H54 (cell line): ENCODE measurements around the gene CAMTA1.

Experiments used
- DNase-seq: peaks from one replicate; pipeline ENCODE4 v3.0.0; 2011; ENCODE audit warnings: low spot score, mixed read lengths; ENCODE audit not compliant: insufficient read length
- FAIRE-seq: peaks from 3 replicates; lab custom pipeline; 2011; peaks lifted over from hg19 to GRCh38; lab: Jason Lieb, UNC
- POLR2A ChIP-seq: IDR thresholded peaks from 2 replicates; pipeline ENCODE4 v1.6.1; 2011; ENCODE audit warnings: low read depth, mild to moderate bottlenecking, low read length

CAMTA1 gene

DNA sequence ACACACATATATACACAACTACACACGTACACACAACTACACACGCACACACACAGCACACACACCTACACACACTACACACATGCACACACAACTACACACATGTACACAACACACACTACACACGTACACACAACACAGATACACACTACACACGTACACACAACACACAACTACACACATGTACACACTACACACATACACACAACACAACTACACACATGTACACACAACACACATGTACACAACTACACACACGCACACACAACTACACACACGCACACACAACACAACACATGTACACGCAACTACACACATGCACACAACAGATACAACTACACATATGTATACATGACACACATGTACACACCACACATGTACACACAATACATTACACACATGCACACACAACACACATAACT lies 318.1 kb downstream of the CAMTA1 start:
- no peak for TF ChIP-seq POLR2A
- DNase-seq: no peak
- FAIRE-seq: no peak

DNA sequence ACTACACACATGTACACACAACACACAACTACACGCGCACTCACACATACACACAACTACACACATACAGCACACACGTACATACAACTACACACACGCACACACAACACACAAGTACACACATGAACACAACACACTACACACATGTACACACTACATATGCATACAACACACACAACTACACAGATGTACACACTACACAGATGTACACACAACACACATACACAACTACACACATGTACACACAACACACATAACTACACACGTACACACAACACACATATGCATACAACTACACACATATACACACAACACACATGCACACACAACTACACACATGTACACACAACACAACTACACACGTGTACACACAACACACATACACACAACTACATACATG lies 318.6 kb downstream of the CAMTA1 start:
- FAIRE-seq (no peak), DNase-seq (no peak)
- no peak for TF ChIP-seq POLR2A

DNA sequence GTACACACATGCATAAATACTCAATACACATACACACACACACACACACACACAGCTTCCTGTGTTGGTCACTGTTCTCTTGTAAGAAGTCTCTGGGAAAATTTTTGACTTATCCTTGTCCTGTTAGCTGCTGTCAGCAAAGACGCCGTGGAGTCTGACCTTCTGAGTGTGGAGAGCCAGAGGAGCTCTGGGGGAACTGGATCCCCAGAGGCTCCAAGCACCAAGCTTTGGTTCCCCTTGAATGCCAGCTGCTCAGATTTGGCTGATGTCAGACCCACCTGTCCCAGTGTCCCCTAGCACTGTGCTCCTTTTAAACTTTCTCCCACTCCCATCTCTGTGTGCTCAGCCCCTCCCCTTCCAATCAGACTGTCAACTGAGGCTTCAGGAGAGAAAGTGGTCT lies 319.1 kb downstream of the CAMTA1 start:
- FAIRE-seq: no peak
- no peak for DNase-seq
- TF ChIP-seq POLR2A: no peak

DNA sequence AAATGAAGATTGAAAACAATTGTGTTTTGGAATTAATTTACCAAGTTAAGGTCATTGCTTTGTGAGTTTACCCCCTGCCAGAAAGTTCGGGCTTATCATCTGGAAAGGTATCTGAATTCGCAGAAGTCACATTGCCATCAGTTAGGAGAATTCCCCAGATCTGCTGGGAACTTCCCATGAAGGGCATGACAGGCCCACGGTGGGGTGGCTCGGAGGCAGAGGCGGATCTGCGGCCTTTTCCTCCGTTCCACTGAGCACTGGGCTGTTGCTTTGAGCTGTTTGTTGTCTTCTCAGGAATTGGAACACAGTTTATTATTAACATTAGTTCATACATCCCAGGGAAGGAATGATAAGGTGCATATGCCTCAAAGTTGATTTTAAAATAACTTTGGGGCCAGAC lies 320.0 kb downstream of the CAMTA1 start:
- FAIRE-seq: no peak
- TF ChIP-seq POLR2A: no peak
- no peak for DNase-seq

DNA sequence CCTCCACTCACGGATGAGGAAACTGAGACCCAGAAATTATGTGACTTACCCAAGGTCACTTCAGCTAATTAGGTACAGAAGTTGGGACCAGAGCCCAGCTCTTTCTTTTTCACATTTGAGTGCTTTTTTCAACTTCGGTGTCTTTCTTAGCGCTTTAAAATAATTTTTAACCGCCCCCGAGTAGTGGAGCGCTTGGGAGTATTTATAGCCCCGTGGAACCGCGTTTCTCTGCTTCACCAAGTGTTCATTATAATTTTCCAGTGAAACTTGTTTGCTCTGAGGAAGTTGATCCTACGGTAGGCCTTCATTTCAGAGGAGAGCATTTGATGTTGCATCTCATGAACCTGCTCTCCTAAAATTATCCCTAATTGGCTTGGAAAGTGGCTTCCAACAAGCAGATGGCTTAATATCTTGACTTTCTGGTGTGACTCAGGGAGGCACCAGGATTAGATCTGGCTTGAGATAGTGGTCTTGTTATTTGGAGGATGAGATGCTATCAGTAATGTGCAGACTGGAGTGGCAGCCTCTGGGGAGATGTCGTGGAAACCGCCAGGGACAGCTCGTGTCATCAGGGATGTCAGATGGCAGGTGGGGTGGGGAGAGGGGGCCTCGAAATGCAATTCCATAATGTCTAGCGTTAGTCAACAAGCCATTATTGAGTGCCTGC lies 321.3 kb downstream of the CAMTA1 start:
- no peak for FAIRE-seq

GRCh38 chr1:7107109-7107830 lies 322.0 kb downstream of the CAMTA1 start:
- DNase-seq: no peak
- TF ChIP-seq POLR2A: no peak
- no peak for FAIRE-seq

More for the DNA sequence above, 321.3 kb downstream of the CAMTA1 start:
- no peak for DNase-seq
- TF ChIP-seq POLR2A: no peak

DNA sequence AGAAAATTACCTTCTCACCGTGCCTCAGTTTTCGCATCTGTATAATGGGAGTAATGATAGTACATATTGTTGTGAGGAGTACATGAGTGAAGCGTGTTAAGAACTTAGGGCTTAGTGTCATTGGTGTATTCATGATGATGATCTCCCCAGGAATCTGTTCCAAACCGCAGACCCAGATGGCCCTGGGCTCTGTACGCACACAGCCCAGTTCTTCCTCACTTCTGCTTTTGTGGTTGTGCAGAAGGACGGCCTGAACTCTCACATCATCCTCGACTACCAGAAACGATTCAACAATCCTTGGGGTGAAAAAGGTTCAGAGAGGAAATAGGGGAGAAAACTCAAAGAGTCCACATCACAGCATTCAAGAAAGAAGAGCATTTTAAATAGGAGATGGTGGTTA lies 323.0 kb downstream of the CAMTA1 start:
- TF ChIP-seq POLR2A: no peak
- DNase-seq (no peak), FAIRE-seq (no peak)

GRCh38 chr1:7109901-7110300 lies 324.6 kb downstream of the CAMTA1 start:
- no peak for TF ChIP-seq POLR2A
- FAIRE-seq (no peak), DNase-seq (no peak)

- TF ChIP-seq POLR2A: no peak
- no peak for DNase-seq
- FAIRE-seq: no peak
These were observed 325.1 kb downstream of the CAMTA1 start for GRCh38 chr1:7110321-7110720.

DNA sequence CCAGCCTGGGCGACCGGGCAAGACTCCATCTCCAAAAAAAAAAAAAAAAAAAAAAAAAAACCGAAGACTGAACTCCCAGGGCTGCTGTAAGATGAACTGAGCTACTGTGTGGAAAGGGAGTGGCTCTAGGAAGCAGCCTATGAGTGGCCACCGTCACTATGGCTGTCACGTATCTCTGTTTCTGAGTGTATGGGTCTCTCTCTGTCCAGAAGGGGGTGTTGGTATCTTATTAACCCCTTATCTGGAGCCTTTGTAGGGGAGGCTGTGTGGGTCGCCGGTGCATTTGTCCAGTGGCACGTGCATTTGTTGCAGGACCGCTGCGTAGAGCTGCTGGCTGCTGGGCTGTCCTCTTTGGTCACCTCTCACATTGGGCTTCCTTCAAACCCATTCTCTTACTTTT lies 326.6 kb downstream of the CAMTA1 start:
- FAIRE-seq (no peak), DNase-seq (no peak)
- no peak for TF ChIP-seq POLR2A

DNA sequence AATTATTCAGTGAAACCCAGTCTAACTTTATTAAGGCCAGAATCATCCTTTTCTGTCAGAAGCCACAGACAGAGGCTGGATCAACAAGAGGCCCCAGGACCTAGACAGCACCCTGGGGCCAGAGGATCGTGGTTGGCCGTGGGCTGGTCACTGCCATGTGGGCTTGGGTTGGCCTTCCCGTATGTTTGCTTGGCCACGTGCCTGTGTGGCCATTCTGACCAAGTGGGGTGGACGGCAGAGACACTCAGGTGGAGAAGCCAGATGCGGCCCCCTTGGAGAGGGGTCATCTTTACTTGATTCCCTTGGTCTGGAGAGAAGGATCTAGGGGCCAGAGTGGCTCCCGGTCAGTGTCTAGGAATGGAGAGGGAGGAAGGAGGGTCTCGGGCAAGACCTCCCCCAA lies 327.9 kb downstream of the CAMTA1 start:
- FAIRE-seq (no peak), DNase-seq (no peak)
- TF ChIP-seq POLR2A: no peak

GRCh38 chr1:7113822-7114221 lies 328.6 kb downstream of the CAMTA1 start:
- FAIRE-seq: no peak
- no peak for DNase-seq
- no peak for TF ChIP-seq POLR2A

GRCh38 chr1:7116001-7116400 lies 330.7 kb downstream of the CAMTA1 start:
- DNase-seq (no peak), FAIRE-seq (no peak)
- no peak for TF ChIP-seq POLR2A

- DNase-seq (peak; percentile 45), FAIRE-seq (no peak)
- no peak for TF ChIP-seq POLR2A
These were observed 332.4 kb downstream of the CAMTA1 start for GRCh38 chr1:7117399-7118281.
